Measurements from ENCODE around the gene VWF. TPM values are rescaled to one million over a fixed set of nuclear protein-coding genes. Genes with fewer than 3 reads are reported as not detected.

Gene VWF
- total RNA-seq, 1 donor from 2014 or later: 0.21 TPM

GRCh38 chr12:5908251-5908650 lies 216.2 kb downstream of the VWF start:
- no peaks in the 10 kb centered on the region for H3K36me3 Mint-ChIP-seq (ENCODE audit: low read depth)
- H3K4me3 Mint-ChIP-seq: no peak overlapping the region
- peaks cover 14% of the 10 kb centered on the region for H3K27me3 Mint-ChIP-seq (ENCODE audit: low read depth)
- DNase-seq (ENCODE audit: low read depth, low spot score): no peak
- H3K9me3 Mint-ChIP-seq: no peaks in the 10 kb centered on the region
- H3K27ac Mint-ChIP-seq (ENCODE audit: unreplicated experiment): no peak overlapping the region
- no peaks in the 10 kb centered on the region for H3K4me1 Mint-ChIP-seq
- no peak for TF ChIP-seq CTCF (conservative IDR thresholded peaks at IDR 0.05)

GRCh38 chr12:5907807-5908206 lies 216.7 kb downstream of the VWF start:
- no peaks in the 10 kb centered on the region for H3K4me1 Mint-ChIP-seq
- H3K36me3 Mint-ChIP-seq (ENCODE audit: low read depth): no peaks in the 10 kb centered on the region
- no peak for DNase-seq (ENCODE audit: low read depth, low spot score)
- H3K4me3 Mint-ChIP-seq: no peak overlapping the region
- no peak overlapping the region for H3K27ac Mint-ChIP-seq (ENCODE audit: unreplicated experiment)
- peaks cover 12% of the 10 kb centered on the region for H3K27me3 Mint-ChIP-seq (ENCODE audit: low read depth)
- H3K9me3 Mint-ChIP-seq: no peaks in the 10 kb centered on the region
- no peak for TF ChIP-seq CTCF (conservative IDR thresholded peaks at IDR 0.05)

- no peaks in the 10 kb centered on the region for H3K9me3 Mint-ChIP-seq
- peaks cover 10% of the 10 kb centered on the region for H3K27me3 Mint-ChIP-seq (ENCODE audit: low read depth)
- no peaks in the 10 kb centered on the region for H3K36me3 Mint-ChIP-seq (ENCODE audit: low read depth)
- H3K4me3 Mint-ChIP-seq: no peak overlapping the region
- TF ChIP-seq CTCF (conservative IDR thresholded peaks at IDR 0.05): no peak
- H3K27ac Mint-ChIP-seq (ENCODE audit: unreplicated experiment): no peak overlapping the region
- no peak for DNase-seq (ENCODE audit: low read depth, low spot score)
- H3K4me1 Mint-ChIP-seq: peaks cover 8% of the 10 kb centered on the region
Measured at GRCh38 chr12:5905757-5906156, 218.7 kb downstream of the VWF start.

- Mint-ChIP-seq H3K27me3 (ENCODE audit: low read depth) (peaks cover 12% of the 10 kb centered on the region), H3K4me3 (no peak overlapping the region), H3K9me3 (no peaks in the 10 kb centered on the region), H3K36me3 (ENCODE audit: low read depth) (no peaks in the 10 kb centered on the region), H3K4me1 (peaks cover 16% of the 10 kb centered on the region), H3K27ac (ENCODE audit: unreplicated experiment) (no peak overlapping the region)
- DNase-seq (ENCODE audit: low read depth, low spot score): no peak
- no peak for TF ChIP-seq CTCF (conservative IDR thresholded peaks at IDR 0.05)
Measured at GRCh38 chr12:5904969-5905368, 219.5 kb downstream of the VWF start.

- H3K9me3 Mint-ChIP-seq: no peaks in the 10 kb centered on the region
- DNase-seq (ENCODE audit: low read depth, low spot score): no peak
- TF ChIP-seq CTCF (conservative IDR thresholded peaks at IDR 0.05): no peak
- peaks cover 12% of the 10 kb centered on the region for H3K27me3 Mint-ChIP-seq (ENCODE audit: low read depth)
- no peaks in the 10 kb centered on the region for H3K36me3 Mint-ChIP-seq (ENCODE audit: low read depth)
- H3K27ac Mint-ChIP-seq (ENCODE audit: unreplicated experiment): no peak overlapping the region
- H3K4me3 Mint-ChIP-seq: no peak overlapping the region
- peaks cover 17% of the 10 kb centered on the region for H3K4me1 Mint-ChIP-seq
Measured at GRCh38 chr12:5904441-5904840, 220.0 kb downstream of the VWF start.

- DNase-seq (ENCODE audit: low read depth, low spot score): no peak
- H3K4me1 Mint-ChIP-seq: peaks cover 17% of the 10 kb centered on the region
- no peaks in the 10 kb centered on the region for H3K36me3 Mint-ChIP-seq (ENCODE audit: low read depth)
- H3K4me3 Mint-ChIP-seq: no peak overlapping the region
- no peak for TF ChIP-seq CTCF (conservative IDR thresholded peaks at IDR 0.05)
- H3K9me3 Mint-ChIP-seq: no peaks in the 10 kb centered on the region
- peaks cover 15% of the 10 kb centered on the region for H3K27me3 Mint-ChIP-seq (ENCODE audit: low read depth)
- no peak overlapping the region for H3K27ac Mint-ChIP-seq (ENCODE audit: unreplicated experiment)
Measured at GRCh38 chr12:5902736-5903135, 221.7 kb downstream of the VWF start.
